Sciatic nerve (tissue), 2 donors: ENCODE measurements around the gene CENPE. TPM values are rescaled to one million over a fixed set of nuclear protein-coding genes. Genes with fewer than 3 reads are reported as not detected.

Experiments used
- ATAC-seq: fragments of 200-7000 bp; cut with Tn5 transposase; one replicate; pipeline ENCODE4 v1.9.1; 2020; ENCODE audit warnings: mild to moderate bottlenecking, moderate library complexity
- DNase-seq: peaks from one replicate; pipeline ENCODE4 v3.0.0-alpha.2; 2020; ENCODE audit warnings: low spot score
- intact Hi-C: fragments of 100-400 bp; cut with DNase I; formaldehyde crosslinking; loops from one replicate; pipeline ENCODE4 v1.14.2; 2022
- total RNA-seq: library from RNA; stranded (reverse); fragmentation: NEBNext Ultra II Directional; extraction: Animal tissue kit (Norgen Biotek cat#: 25700); gene quantifications from one replicate; pipeline ENCODE4 v1.2.1, GENCODE V29; 2021
- donor health status: DM: no; HTN: no; CAD: no.
- donor health status: DM: no; HTN: no; CAD: no.

Gene CENPE
- total RNA-seq, 1 donor from 2014 or later: 0.76 TPM

- ATAC-seq: no peak
- intact Hi-C loops: no loop called here
- no peak for DNase-seq
Observed at GRCh38 chr4:103144926-103145325, 53.2 kb downstream of the CENPE start.

- no peak for DNase-seq
- intact Hi-C loops: no loop called here
- ATAC-seq: no peak
Observed at GRCh38 chr4:103137446-103137827, 60.7 kb downstream of the CENPE start.

GRCh38 chr4:103136671-103137445 is 61.3 kb downstream of the CENPE start:
- intact Hi-C loops: no loop called here
- DNase-seq: no peak
- ATAC-seq: no peak

- DNase-seq (no peak), ATAC-seq (no peak)
- intact Hi-C loops: no loop called here
Observed at GRCh38 chr4:103129174-103129573, 69.0 kb downstream of the CENPE start.

- intact Hi-C loops: no loop called here
- no peak for DNase-seq
- ATAC-seq: no peak
Observed at GRCh38 chr4:103126126-103126525, 72.0 kb downstream of the CENPE start.

- DNase-seq: no peak
- ATAC-seq: no peak
- intact Hi-C loops: no loop called here
Observed at GRCh38 chr4:103123114-103123513, 75.0 kb downstream of the CENPE start.

GRCh38 chr4:103118166-103118565 is 80.0 kb downstream of the CENPE start:
- DNase-seq (no peak), ATAC-seq (no peak)
- intact Hi-C loops: no loop called here

- DNase-seq: no peak
- intact Hi-C loops: no loop called here
- ATAC-seq: no peak
Observed at GRCh38 chr4:103111598-103111997, 86.5 kb downstream of the CENPE start.

- ATAC-seq: no peak
- DNase-seq: no peak
- intact Hi-C loops: no loop called here
Observed at GRCh38 chr4:103108542-103108941, 89.6 kb downstream of the CENPE start.

GRCh38 chr4:103105558-103106356 is 92.4 kb downstream of the CENPE start:
- no peak for DNase-seq
- ATAC-seq: no peak
- intact Hi-C loops: no loop called here

GRCh38 chr4:103104886-103105285 is 93.3 kb downstream of the CENPE start:
- no peak for DNase-seq
- ATAC-seq: no peak
- intact Hi-C loops: no loop called here

GRCh38 chr4:103100691-103101090 is 97.5 kb downstream of the CENPE start:
- intact Hi-C loops: no loop called here
- ATAC-seq (no peak), DNase-seq (no peak)

GRCh38 chr4:103099691-103100392 is 98.3 kb downstream of the CENPE start, which contains the start of gene BDH2:
Gene BDH2, minus strand, starts transcription at chr4:103099834. Its CDS starts 3,580 bp downstream, at chr4:103096254.
- ATAC-seq (peak; percentile 98), DNase-seq (no peak)
- intact Hi-C loops: no loop called here

- DNase-seq: no peak
- peak; percentile 64 for ATAC-seq
- intact Hi-C loops: no loop called here
Observed at GRCh38 chr4:103098756-103099440, 99.2 kb downstream of the CENPE start.

- intact Hi-C loops: no loop called here
- ATAC-seq (peak; percentile 7), DNase-seq (no peak)
Observed at GRCh38 chr4:103098341-103098740, 99.8 kb downstream of the CENPE start.

- intact Hi-C loops: no loop called here
- ATAC-seq: no peak
Observed at GRCh38 chr4:103097112-103097511, 101.0 kb downstream of the CENPE start.

GRCh38 chr4:103095080-103095479 is 103.1 kb downstream of the CENPE start:
- no peak for DNase-seq
- intact Hi-C loops: no loop called here

More at GRCh38 chr4:103097112-103097511, 101.0 kb downstream of the CENPE start:
- no peak for DNase-seq

GRCh38 chr4:103092245-103092644 is 105.9 kb downstream of the CENPE start:
- ATAC-seq (no peak), DNase-seq (no peak)
- intact Hi-C loops: no loop called here

More at GRCh38 chr4:103095080-103095479, 103.1 kb downstream of the CENPE start:
- no peak for ATAC-seq

- DNase-seq: no peak
- intact Hi-C loops: no loop called here
- peak; percentile 49 for ATAC-seq
Observed at GRCh38 chr4:103091601-103092223, 106.4 kb downstream of the CENPE start.
